Rectal smooth muscle tissue (tissue), 1 donor: ENCODE data around the gene MYEF2.

Source experiments
- H3K27ac ChIP-seq: one replicate; pipeline ENCODE4 v1.7.0; 2013; ENCODE audit warnings: low read depth, low read length, inconsistent platforms
- H3K27me3 ChIP-seq: one replicate; pipeline ENCODE4 v1.7.0; 2013; ENCODE audit warnings: low read length; ENCODE audit not compliant: control insufficient read depth, insufficient read depth
- H3K36me3 ChIP-seq: one replicate; pipeline ENCODE4 v1.7.0; 2013; ENCODE audit warnings: low read length; ENCODE audit not compliant: control insufficient read depth, insufficient read depth
- H3K4me1 ChIP-seq: one replicate; pipeline ENCODE4 v1.7.0; 2013; ENCODE audit warnings: low read length; ENCODE audit not compliant: control insufficient read depth, insufficient read depth
- H3K4me3 ChIP-seq: one replicate; pipeline ENCODE4 v1.7.0; 2013; ENCODE audit warnings: low read length
- H3K9ac ChIP-seq: one replicate; pipeline ENCODE4 v1.7.0; 2013; ENCODE audit warnings: low read length

The MYEF2 gene

DNA sequence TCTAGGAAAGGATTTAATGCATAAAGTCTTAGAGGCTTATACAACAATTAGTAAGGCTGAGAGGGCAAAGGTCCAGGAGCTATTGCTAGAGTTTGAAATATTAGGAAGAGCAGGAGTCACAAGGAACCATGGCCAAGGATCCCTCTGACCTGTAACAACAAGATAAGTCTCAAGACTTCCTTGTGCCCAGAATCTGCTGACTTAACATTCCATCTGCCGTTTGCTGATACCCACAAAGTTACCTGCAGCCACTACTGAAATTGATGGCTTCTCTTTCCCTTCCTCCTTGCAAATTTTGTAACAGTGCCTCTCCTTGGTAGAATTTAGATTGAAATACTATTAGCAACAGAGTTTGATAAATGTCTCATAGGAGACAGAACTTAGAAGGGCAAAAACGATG is 4.7 kb upstream of the MYEF2 start:
- Histone ChIP-seq H3K36me3 (no peaks in the 10 kb centered on the region), H3K27ac (no peak overlapping the region), H3K4me3 (no peak overlapping the region), H3K4me1 (no peaks in the 10 kb centered on the region), H3K27me3 (no peaks in the 10 kb centered on the region), H3K9ac (no peak overlapping the region)

DNA sequence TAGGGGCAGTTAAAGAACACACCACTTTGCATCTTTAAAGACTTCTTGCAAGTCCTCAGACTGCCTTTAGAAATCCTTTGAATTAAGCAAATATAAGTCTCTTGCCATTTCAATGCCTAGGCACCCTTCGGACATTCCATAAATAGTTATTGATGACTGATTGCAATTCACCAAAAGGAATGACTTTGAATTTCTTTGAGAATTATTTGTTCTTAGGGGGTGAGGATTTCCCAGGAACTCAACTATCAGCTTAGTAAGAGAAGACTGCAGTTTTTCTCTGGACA is 495 bp upstream of the MYEF2 start:
- Histone ChIP-seq H3K4me1 (peaks cover 4% of the 10 kb centered on the region), H3K4me3 (peak overlapping the region; percentile 68), H3K9ac (no peak overlapping the region), H3K27ac (no peak overlapping the region), H3K27me3 (no peaks in the 10 kb centered on the region), H3K36me3 (no peaks in the 10 kb centered on the region)

DNA sequence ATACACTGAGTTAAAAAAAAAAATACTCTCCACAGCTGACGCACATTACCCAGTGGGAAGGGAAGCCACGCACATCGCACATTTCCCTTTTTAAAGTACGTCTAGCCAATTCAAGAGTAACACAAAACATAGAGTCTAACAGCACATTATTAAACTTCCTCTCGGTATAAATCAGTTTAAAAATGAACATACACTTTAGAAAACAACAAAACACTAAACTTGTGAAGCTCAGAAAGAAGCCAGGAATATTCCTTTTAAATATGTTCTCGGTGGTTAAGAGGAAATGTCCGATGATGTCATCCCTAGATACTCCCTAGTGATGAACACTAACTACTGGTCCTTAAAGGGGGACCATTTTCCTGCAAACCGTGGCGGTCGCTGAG is 721 bp downstream of the MYEF2 start:
- Histone ChIP-seq H3K36me3 (no peaks in the 10 kb centered on the region), H3K27me3 (no peaks in the 10 kb centered on the region), H3K4me1 (peaks cover 4% of the 10 kb centered on the region), H3K27ac (peak overlapping the region; percentile 86), H3K9ac (no peak overlapping the region), H3K4me3 (peak overlapping the region; percentile 68)

DNA sequence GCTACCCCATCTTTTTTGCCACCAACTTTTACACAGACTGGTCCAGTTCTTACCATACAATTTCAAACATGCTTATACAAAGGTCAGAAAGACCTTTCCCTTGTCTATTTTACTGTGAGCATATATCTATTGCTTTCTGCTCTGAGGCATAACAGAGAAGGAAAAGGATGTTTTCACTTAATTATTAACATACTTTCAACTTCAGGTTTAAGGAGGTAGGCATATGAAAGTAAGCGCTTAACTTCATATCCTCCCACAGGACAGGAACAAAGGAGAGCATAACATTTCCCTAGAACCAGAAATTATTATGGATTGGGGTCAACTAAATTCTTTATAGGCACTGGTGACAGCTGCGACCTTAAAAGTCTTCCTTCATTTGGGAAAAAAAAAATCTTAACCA is 1.1 kb downstream of the MYEF2 start:
- H3K4me1 ChIP-seq = peaks cover 4% of the 10 kb centered on the region
- no peaks in the 10 kb centered on the region for H3K27me3 ChIP-seq
- no peak overlapping the region for H3K9ac ChIP-seq
- peak overlapping the region; percentile 68 for H3K4me3 ChIP-seq
- H3K27ac ChIP-seq = peak overlapping the region; percentile 86
- H3K36me3 ChIP-seq = no peaks in the 10 kb centered on the region

DNA sequence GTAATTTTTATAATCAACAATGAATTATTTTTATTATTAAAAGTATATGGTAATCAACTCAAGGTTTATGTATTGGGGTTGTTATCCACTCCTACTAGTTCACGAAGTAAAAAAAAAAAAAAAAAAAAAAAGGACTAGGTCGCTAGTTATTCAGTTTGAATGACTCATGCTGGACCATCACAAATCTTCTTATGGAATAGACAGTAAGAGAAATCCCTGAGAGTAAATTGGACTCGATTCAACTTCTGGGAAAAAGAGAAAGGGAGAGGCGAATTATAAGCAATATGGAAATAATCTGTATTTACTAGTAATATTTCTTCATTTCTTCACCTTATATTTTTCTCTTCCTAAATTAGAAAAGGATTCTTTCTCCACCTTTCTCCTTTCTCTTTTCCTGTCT is 2.0 kb downstream of the MYEF2 start:
- Histone ChIP-seq H3K27me3 (no peaks in the 10 kb centered on the region), H3K36me3 (no peaks in the 10 kb centered on the region), H3K4me3 (no peak overlapping the region), H3K4me1 (peaks cover 4% of the 10 kb centered on the region), H3K9ac (no peak overlapping the region), H3K27ac (no peak overlapping the region)

DNA sequence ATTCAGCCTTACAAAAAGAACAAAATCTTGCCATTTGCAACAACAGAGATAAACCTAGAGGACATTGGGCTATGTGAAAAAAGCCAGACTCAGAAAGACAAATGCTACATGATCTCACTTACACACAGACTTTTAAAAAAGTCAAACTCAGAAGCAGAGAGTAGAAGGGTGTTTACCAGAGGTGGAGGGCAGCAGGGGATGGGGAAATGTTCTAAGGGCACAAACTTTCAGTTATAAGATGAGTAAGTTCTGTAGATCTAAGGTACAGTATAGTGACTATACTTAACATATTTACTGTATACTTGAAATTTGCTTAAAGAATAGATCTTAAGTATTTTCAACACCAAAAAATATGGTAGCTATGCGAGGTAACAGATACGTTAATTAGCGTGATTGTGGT is 3.0 kb downstream of the MYEF2 start:
- Histone ChIP-seq H3K27ac (no peak overlapping the region), H3K36me3 (no peaks in the 10 kb centered on the region), H3K27me3 (no peaks in the 10 kb centered on the region), H3K9ac (no peak overlapping the region), H3K4me1 (peaks cover 4% of the 10 kb centered on the region), H3K4me3 (no peak overlapping the region)

DNA sequence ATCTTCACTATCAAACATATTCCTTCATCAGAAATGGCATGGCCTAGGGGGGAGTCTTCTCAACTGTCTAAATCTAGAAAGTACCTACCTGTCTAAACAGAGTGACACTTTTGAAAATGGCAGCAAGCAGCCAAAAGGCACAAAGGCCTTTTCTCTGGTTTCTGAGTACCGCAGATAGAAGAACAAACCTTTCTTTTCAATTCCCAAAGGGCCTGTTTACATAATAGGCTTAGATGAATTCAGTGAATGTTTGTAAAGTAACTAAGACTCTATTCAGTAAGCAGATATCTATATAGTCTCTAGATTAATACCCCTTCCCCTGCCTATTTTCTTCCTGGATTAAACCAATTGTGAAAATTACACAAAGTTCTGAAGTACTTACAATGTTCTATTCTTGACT is 7.1 kb downstream of the MYEF2 start:
- Histone ChIP-seq H3K36me3 (no peaks in the 10 kb centered on the region), H3K4me1 (no peaks in the 10 kb centered on the region), H3K4me3 (no peak overlapping the region), H3K27me3 (no peaks in the 10 kb centered on the region), H3K9ac (no peak overlapping the region), H3K27ac (no peak overlapping the region)

DNA sequence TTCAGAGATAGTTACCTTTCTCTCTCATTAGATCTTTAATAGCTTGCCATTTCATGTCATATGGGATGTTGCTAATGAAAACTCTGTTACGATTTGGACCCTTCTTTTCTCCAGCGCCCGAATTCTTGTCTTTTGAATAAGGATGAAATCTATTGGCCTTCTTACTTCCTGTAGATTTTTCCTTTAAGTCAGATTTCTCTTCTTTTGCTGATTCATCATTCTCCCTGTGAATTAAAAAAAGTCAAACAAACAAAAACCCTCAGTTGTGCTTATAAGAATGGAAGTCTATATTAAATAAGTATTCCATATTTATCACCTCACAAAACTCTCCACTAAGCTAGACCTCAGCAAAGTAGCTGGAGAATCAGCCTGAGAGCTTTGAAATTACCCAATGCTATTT is 9.5 kb downstream of the MYEF2 start:
- no peaks in the 10 kb centered on the region for H3K36me3 ChIP-seq
- H3K27ac ChIP-seq = no peak overlapping the region
- no peaks in the 10 kb centered on the region for H3K27me3 ChIP-seq
- no peak overlapping the region for H3K9ac ChIP-seq
- H3K4me3 ChIP-seq = no peak overlapping the region
- no peaks in the 10 kb centered on the region for H3K4me1 ChIP-seq

DNA sequence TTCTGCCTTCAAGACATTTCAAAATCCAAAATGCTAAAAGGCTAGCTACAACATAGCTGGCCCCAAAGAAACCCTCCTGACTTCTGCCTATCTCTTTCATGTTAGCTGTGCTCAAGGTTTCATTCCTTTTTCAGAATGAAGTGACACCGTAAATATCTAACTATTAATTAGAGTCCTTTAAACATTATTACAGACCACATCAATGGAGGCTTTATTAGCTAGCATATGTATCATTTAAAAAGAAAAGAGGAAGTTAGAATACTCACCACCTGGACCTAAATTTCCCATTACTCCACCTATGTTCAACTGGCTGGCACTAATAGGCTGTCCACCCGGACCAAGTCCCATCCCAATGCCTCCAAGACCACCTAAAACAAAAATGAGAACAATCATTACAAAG is 24.6 kb downstream of the MYEF2 start:
- no peaks in the 10 kb centered on the region for H3K4me1 ChIP-seq
- no peak overlapping the region for H3K9ac ChIP-seq
- H3K36me3 ChIP-seq = no peaks in the 10 kb centered on the region
- H3K4me3 ChIP-seq = no peak overlapping the region
- no peaks in the 10 kb centered on the region for H3K27me3 ChIP-seq
- H3K27ac ChIP-seq = no peak overlapping the region

DNA sequence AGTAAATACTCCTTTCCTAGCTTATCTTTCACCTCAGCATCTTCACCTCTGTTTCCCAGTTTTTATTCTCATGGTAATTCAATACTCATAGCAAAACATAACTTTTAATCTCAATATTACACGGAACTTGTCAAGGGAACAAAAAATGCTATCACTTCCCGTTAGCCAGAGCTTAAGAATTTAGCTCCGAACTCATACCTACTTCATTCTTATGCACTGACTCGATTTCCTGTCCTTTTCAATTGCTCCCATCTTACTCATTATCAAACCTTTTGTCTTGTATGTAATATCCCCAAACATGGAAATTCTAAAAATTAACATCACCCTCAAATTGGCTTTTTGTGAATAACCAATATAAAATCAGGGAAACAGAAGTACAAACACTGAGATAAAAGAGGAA is 28.2 kb downstream of the MYEF2 start:
- Histone ChIP-seq H3K4me3 (no peak overlapping the region), H3K9ac (no peak overlapping the region), H3K27ac (no peak overlapping the region), H3K27me3 (no peaks in the 10 kb centered on the region), H3K4me1 (peaks cover 6% of the 10 kb centered on the region), H3K36me3 (no peaks in the 10 kb centered on the region)

DNA sequence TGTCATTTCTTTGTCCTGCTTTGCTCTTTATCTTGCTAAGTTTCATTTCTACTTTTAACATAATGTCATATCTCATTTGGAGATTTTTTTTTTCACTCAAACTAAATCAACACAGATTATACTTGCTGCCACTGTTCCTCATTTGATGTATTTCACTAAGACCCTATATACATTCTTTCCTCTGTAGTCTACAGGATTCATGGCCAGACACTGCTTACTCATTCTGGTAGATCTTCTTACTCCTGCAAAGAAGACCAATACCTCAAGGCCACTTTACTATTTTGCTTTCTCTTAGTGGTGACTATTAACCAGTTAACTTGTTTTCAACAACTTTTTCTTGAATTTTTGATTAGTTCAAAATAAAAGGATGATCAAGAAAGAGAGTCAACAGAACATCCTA is 30.7 kb downstream of the MYEF2 start:
- H3K27ac ChIP-seq = no peak overlapping the region
- no peak overlapping the region for H3K4me3 ChIP-seq
- peaks cover 18% of the 10 kb centered on the region for H3K4me1 ChIP-seq
- no peak overlapping the region for H3K9ac ChIP-seq
- H3K36me3 ChIP-seq = no peaks in the 10 kb centered on the region
- no peaks in the 10 kb centered on the region for H3K27me3 ChIP-seq

DNA sequence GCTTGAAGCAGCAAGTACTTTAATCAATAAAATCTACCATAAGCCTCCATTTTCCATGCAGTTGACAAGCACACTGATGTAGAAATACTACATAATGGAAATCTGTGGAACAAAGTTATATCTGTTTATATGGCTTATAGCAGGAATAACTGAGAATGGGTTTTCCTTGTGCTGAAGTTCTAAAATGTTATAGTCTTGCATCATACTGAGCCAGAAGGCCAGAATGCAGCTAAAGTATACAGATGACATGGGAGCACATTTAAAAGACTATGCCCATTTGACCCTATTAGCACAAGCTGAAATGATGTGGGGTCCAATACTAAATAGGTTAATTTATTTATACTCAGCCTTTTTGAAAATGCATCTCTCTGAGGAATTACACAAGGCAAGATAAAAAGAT is 32.2 kb downstream of the MYEF2 start:
- H3K27ac ChIP-seq = no peak overlapping the region
- H3K27me3 ChIP-seq = no peaks in the 10 kb centered on the region
- peaks cover 18% of the 10 kb centered on the region for H3K4me1 ChIP-seq
- no peak overlapping the region for H3K4me3 ChIP-seq
- H3K36me3 ChIP-seq = no peaks in the 10 kb centered on the region
- H3K9ac ChIP-seq = no peak overlapping the region

DNA sequence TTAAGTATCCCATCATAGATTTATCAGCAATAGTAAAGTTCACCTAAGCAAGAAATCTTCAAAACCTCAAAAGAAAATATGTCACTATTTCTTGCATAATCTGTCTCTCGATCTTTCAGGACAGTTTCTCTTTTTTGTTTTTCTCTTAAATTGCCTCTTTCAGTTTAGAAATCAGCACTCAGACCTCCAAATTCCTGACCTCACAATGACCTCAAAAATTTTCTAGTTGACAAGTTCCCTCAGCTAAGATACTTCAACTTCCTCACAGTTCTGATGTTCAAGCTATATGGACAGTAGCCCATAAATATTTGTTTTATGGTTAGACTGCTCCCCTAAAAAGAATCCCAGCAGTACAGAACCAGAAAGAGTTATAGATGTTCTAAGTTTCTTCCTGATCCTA is 33.2 kb downstream of the MYEF2 start:
- H3K27me3 ChIP-seq = no peaks in the 10 kb centered on the region
- no peak overlapping the region for H3K4me3 ChIP-seq
- H3K4me1 ChIP-seq = peaks cover 18% of the 10 kb centered on the region
- no peak overlapping the region for H3K9ac ChIP-seq
- no peak overlapping the region for H3K27ac ChIP-seq
- H3K36me3 ChIP-seq = no peaks in the 10 kb centered on the region

DNA sequence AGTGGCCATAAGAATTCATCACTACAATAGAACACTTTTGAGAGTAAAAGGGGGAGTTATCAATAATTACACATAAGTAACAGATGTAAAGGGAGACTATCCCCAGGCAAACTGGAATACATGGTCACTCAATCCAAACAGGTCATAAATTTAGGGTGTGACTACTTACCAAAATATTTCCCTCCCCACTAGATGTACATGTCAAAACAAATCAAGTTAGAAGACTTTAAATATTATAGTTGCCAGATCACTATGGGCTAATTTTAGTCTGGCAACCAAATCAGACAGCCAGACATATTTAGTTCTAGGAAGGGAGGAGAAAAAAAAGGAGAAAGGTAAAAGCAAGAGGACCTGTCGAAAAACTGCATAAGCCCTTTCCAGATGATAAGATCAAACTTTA is 34.2 kb downstream of the MYEF2 start:
- Histone ChIP-seq H3K4me3 (no peak overlapping the region), H3K9ac (no peak overlapping the region), H3K27me3 (no peaks in the 10 kb centered on the region), H3K27ac (no peak overlapping the region), H3K36me3 (no peaks in the 10 kb centered on the region), H3K4me1 (peaks cover 18% of the 10 kb centered on the region)
